ENCODE data around the gene DYNLL1. TPM values are rescaled to one million over a fixed set of nuclear protein-coding genes. Genes with fewer than 3 reads are reported as not detected.

The DYNLL1 gene
- total RNA-seq, 3 donors from 2014 or later (not counting 1 experiment from before 2014, with no cell fraction given) = 69.7 to 110 (median 77.2) TPM

GRCh38 chr12:120534703-120535655 lies 39.1 kb downstream of the DYNLL1 start:
- TF ChIP-seq CTCF (IDR thresholded peaks at IDR 0.05) = no peak
- peaks cover 3% of the 10 kb centered on the region for H3K36me3 ChIP-seq (ENCODE audit: control insufficient read depth, insufficient read depth, low read length)
- peaks cover 42 to 52% of the 10 kb centered on the region in 2 donors for H3K4me1 Mint-ChIP-seq
- no peaks in the 10 kb centered on the region for H3K9me3 ChIP-seq (ENCODE audit: control insufficient read depth, insufficient read depth, low read length)
- intact Hi-C loops (cut with micrococcal nuclease) = loop anchor here (2.0 to 5.0 kb wide), 2 partner anchors 47 to 88 kb away; partner anchors contain the start of genes GATC, POP5 and TRIAP1
- H3K4me3 ChIP-seq (ENCODE audit: low read length) = peak overlapping the region; percentile 46
- H3K9me3 Mint-ChIP-seq = no peaks in the 10 kb centered on the region
- H3K36me3 Mint-ChIP-seq = no peaks in the 10 kb centered on the region
- H3K27me3 Mint-ChIP-seq (ENCODE audit: low read depth in 2 of 2) = no peaks in the 10 kb centered on the region
- H3K27me3 ChIP-seq (ENCODE audit: control insufficient read depth, insufficient read depth, low read length) = no peaks in the 10 kb centered on the region
- peak; percentile 69 to 74 (median 71) for ATAC-seq
- H3K27ac ChIP-seq (ENCODE audit: low read length) = peak overlapping the region; percentile 40
- WGBS (ENCODE audit: insufficient coverage) = 1% methylated on average over 51 of the region's 52 CpGs
- H3K4me3 Mint-ChIP-seq = peak overlapping the region; percentile 97
- H3K27ac Mint-ChIP-seq = peak overlapping the region; percentile 92 to 97
- peaks cover 42% of the 10 kb centered on the region for H3K4me1 ChIP-seq (ENCODE audit: control insufficient read depth, insufficient read depth, low read length)
- peak; percentile 58 to 71 for DNase-seq

- Histone ChIP-seq H3K4me1 (ENCODE audit: control insufficient read depth, insufficient read depth, low read length) (peaks cover 42% of the 10 kb centered on the region), H3K9me3 (ENCODE audit: control insufficient read depth, insufficient read depth, low read length) (no peaks in the 10 kb centered on the region), H3K4me3 (ENCODE audit: low read length) (peak overlapping the region; percentile 15), H3K36me3 (ENCODE audit: control insufficient read depth, insufficient read depth, low read length) (peaks cover 3% of the 10 kb centered on the region), H3K27me3 (ENCODE audit: control insufficient read depth, insufficient read depth, low read length) (no peaks in the 10 kb centered on the region), H3K27ac (ENCODE audit: low read length) (no peak overlapping the region)
- ATAC-seq = no peak
- DNase-seq = peak in 1 of 2 donors; percentile 64
- Mint-ChIP-seq H3K4me3 (peak overlapping the region; percentile 97), H3K27me3 (ENCODE audit: low read depth in 2 of 2) (no peaks in the 10 kb centered on the region), H3K36me3 (no peaks in the 10 kb centered on the region), H3K27ac (peak overlapping the region; percentile 92 to 97), H3K4me1 (peaks cover 54 to 58% of the 10 kb centered on the region in 2 donors), H3K9me3 (no peaks in the 10 kb centered on the region)
- intact Hi-C loops (cut with micrococcal nuclease) = loop anchor here (5.0 kb wide), 1 partner anchor 46 kb away; the partner anchor contains the start of gene POP5
- no peak for TF ChIP-seq CTCF (IDR thresholded peaks at IDR 0.05)
- WGBS (ENCODE audit: insufficient coverage) = 41% methylated on average over 12 of the region's 13 CpGs
These were observed 40.3 kb downstream of the DYNLL1 start for GRCh38 chr12:120536064-120536791.

- H3K4me1 Mint-ChIP-seq = peaks cover 64 to 65% of the 10 kb centered on the region in 2 donors
- Histone ChIP-seq H3K9me3 (ENCODE audit: control insufficient read depth, insufficient read depth, low read length) (no peaks in the 10 kb centered on the region), H3K27me3 (ENCODE audit: control insufficient read depth, insufficient read depth, low read length) (no peaks in the 10 kb centered on the region), H3K4me3 (ENCODE audit: low read length) (no peak overlapping the region), H3K27ac (ENCODE audit: low read length) (no peak overlapping the region), H3K36me3 (ENCODE audit: control insufficient read depth, insufficient read depth, low read length) (peaks cover 10% of the 10 kb centered on the region), H3K4me1 (ENCODE audit: control insufficient read depth, insufficient read depth, low read length) (peaks cover 42% of the 10 kb centered on the region)
- DNase-seq (no peak), ATAC-seq (no peak)
- peak overlapping the region; percentile 85 to 97 for H3K27ac Mint-ChIP-seq
- 64% methylated on average over 3 of the region's 4 CpGs for WGBS (ENCODE audit: insufficient coverage)
- no peaks in the 10 kb centered on the region for H3K36me3 Mint-ChIP-seq
- intact Hi-C loops (cut with micrococcal nuclease) = loop anchor here (5.0 kb wide), 1 partner anchor 44 kb away; the partner anchor contains the start of gene POP5
- H3K27me3 Mint-ChIP-seq (ENCODE audit: low read depth in 2 of 2) = no peaks in the 10 kb centered on the region
- peak overlapping the region; percentile 77 for H3K4me3 Mint-ChIP-seq
- TF ChIP-seq CTCF (IDR thresholded peaks at IDR 0.05) = no peak
- H3K9me3 Mint-ChIP-seq = no peaks in the 10 kb centered on the region
These were observed 41.9 kb downstream of the DYNLL1 start for GRCh38 chr12:120537856-120538220.

Data from natural killer cell (primary cell).